Lower leg skin (tissue), 3 donors: ENCODE measurements around the gene DOCK10.

Source experiments
- POLR2A ChIP-seq, 2 donors: fragments of 450-650 bp; IDR thresholded peaks; one replicate each; pipeline ENCODE4 v1.6.1; 2016 to 2017; ENCODE audit warnings: antibody characterized with exemption in 2 of 2, mild to moderate bottlenecking in 1 of 2, moderate library complexity in 1 of 2
- TF ChIP-seq, protein P1 (sequence below), 3 donors: fragments of 450-650 bp; IDR thresholded peaks; one replicate each; pipeline ENCODE4 v1.5.1; 2016; ENCODE audit warnings: antibody characterized with exemption in 3 of 3, mild to moderate bottlenecking in 3 of 3, moderate library complexity in 2 of 3

DNA sequence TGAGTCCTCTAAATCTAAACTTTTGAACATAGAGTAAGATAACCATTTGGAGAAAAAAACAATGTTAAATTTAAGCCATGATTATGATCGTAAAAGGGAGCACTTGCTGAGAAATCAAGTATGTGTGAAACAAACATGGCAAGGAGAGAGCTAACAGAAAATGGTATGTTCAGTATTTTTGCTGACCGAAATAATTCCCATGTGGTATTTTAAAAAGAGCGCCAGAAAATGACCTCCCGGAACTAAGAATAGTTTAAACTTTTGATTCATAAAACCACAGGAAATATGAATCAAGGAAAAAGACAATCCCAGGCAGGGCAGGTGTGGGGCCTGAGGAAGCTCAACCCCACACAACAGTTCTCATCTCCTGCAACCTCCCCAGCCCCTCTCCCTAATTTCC, 74.2 kb downstream of the DOCK10 start:
- TF ChIP-seq, protein P1, sequence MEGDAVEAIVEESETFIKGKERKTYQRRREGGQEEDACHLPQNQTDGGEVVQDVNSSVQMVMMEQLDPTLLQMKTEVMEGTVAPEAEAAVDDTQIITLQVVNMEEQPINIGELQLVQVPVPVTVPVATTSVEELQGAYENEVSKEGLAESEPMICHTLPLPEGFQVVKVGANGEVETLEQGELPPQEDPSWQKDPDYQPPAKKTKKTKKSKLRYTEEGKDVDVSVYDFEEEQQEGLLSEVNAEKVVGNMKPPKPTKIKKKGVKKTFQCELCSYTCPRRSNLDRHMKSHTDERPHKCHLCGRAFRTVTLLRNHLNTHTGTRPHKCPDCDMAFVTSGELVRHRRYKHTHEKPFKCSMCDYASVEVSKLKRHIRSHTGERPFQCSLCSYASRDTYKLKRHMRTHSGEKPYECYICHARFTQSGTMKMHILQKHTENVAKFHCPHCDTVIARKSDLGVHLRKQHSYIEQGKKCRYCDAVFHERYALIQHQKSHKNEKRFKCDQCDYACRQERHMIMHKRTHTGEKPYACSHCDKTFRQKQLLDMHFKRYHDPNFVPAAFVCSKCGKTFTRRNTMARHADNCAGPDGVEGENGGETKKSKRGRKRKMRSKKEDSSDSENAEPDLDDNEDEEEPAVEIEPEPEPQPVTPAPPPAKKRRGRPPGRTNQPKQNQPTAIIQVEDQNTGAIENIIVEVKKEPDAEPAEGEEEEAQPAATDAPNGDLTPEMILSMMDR (IDR thresholded peaks at IDR 0.05) = no peak
- no peak for TF ChIP-seq POLR2A (IDR thresholded peaks at IDR 0.05)
